Stimulated activated memory B cell treated with anti-CD40 and anti-IgM and Interleukin-4, amounts not matched to agents 10 μg/mL and 1 μg/mL and 100 μg/mL, for 72 hours (primary cell): ENCODE measurements around the gene SAE1.
A peak's percentile ranks its signal among the peaks of the same experiment; 100 is the strongest.
"Not testable (repeated sequence)": the region's sequence is repeated elsewhere in the genome, so short reads cannot be mapped to it uniquely, and the experiment has no call there.

Experiments used
- ATAC-seq: fragments of 150-1000 bp; cut with Tn5 transposase; 2 replicates; pipeline ENCODE4 v1.10.0; 2021
- H3K27ac Mint-ChIP-seq: one replicate; pipeline ENCODE4 v1.8.0; 2022; ENCODE audit warnings: mild to moderate bottlenecking, mixed read lengths
- H3K27me3 Mint-ChIP-seq: one replicate; pipeline ENCODE4 v1.8.0; 2022; ENCODE audit warnings: mixed read lengths
- H3K36me3 Mint-ChIP-seq: one replicate; pipeline ENCODE4 v1.8.0; 2022; ENCODE audit warnings: mixed read lengths
- H3K4me1 Mint-ChIP-seq: one replicate; pipeline ENCODE4 v1.8.0; 2022; ENCODE audit warnings: mixed read lengths
- H3K4me3 Mint-ChIP-seq: one replicate; pipeline ENCODE4 v1.8.0; 2022; ENCODE audit warnings: mild to moderate bottlenecking, moderate library complexity, mixed read lengths
- H3K9me3 Mint-ChIP-seq: one replicate; pipeline ENCODE4 v1.8.0; 2022; ENCODE audit warnings: mixed read lengths

Gene SAE1

GRCh38 chr19:47099576-47100050 is 31.0 kb upstream of the SAE1 start:
- Mint-ChIP-seq H3K36me3 (peaks cover 16% of the 10 kb centered on the region), H3K4me3 (no peak overlapping the region), H3K27ac (no peak overlapping the region), H3K27me3 (no peaks in the 10 kb centered on the region), H3K4me1 (peaks cover 55% of the 10 kb centered on the region), H3K9me3 (no peaks in the 10 kb centered on the region)
- no peak for ATAC-seq

- no peaks in the 10 kb centered on the region for H3K27me3 Mint-ChIP-seq
- H3K36me3 Mint-ChIP-seq, result peaks cover 16% of the 10 kb centered on the region
- no peak overlapping the region for H3K4me3 Mint-ChIP-seq
- ATAC-seq, result no peak
- peaks cover 49% of the 10 kb centered on the region for H3K4me1 Mint-ChIP-seq
- H3K9me3 Mint-ChIP-seq, result no peaks in the 10 kb centered on the region
- no peak overlapping the region for H3K27ac Mint-ChIP-seq
These were observed 30.3 kb upstream of the SAE1 start for GRCh38 chr19:47100290-47100689.

GRCh38 chr19:47101116-47101515 is 29.5 kb upstream of the SAE1 start:
- Mint-ChIP-seq H3K36me3 (peaks cover 23% of the 10 kb centered on the region), H3K4me1 (peaks cover 49% of the 10 kb centered on the region)
- not testable (repeated sequence) for ATAC-seq, H3K27ac Mint-ChIP-seq, H3K27me3 Mint-ChIP-seq, H3K9me3 Mint-ChIP-seq, H3K4me3 Mint-ChIP-seq

GRCh38 chr19:47102346-47103060 is 28.1 kb upstream of the SAE1 start:
- H3K4me3 Mint-ChIP-seq, result no peak overlapping the region
- H3K9me3 Mint-ChIP-seq, result no peaks in the 10 kb centered on the region
- no peak overlapping the region for H3K27ac Mint-ChIP-seq
- H3K27me3 Mint-ChIP-seq, result no peaks in the 10 kb centered on the region
- ATAC-seq, result no peak
- H3K36me3 Mint-ChIP-seq, result peaks cover 19% of the 10 kb centered on the region
- peaks cover 51% of the 10 kb centered on the region for H3K4me1 Mint-ChIP-seq

GRCh38 chr19:47104680-47105079 is 26.0 kb upstream of the SAE1 start:
- H3K27me3 Mint-ChIP-seq, result no peaks in the 10 kb centered on the region
- peaks cover 60% of the 10 kb centered on the region for H3K4me1 Mint-ChIP-seq
- H3K27ac Mint-ChIP-seq, result no peak overlapping the region
- H3K36me3 Mint-ChIP-seq, result peaks cover 30% of the 10 kb centered on the region
- no peak overlapping the region for H3K4me3 Mint-ChIP-seq
- no peak for ATAC-seq
- H3K9me3 Mint-ChIP-seq, result no peaks in the 10 kb centered on the region

GRCh38 chr19:47105874-47106273 is 24.8 kb upstream of the SAE1 start:
- Mint-ChIP-seq H3K36me3 (peaks cover 37% of the 10 kb centered on the region), H3K4me3 (no peak overlapping the region), H3K27me3 (no peaks in the 10 kb centered on the region), H3K9me3 (no peaks in the 10 kb centered on the region), H3K27ac (peak overlapping the region; percentile 98), H3K4me1 (peaks cover 63% of the 10 kb centered on the region)
- ATAC-seq, result no peak

- Mint-ChIP-seq H3K4me1 (peaks cover 63% of the 10 kb centered on the region), H3K27me3 (no peaks in the 10 kb centered on the region), H3K4me3 (no peak overlapping the region), H3K36me3 (peaks cover 44% of the 10 kb centered on the region), H3K27ac (peak overlapping the region; percentile 98), H3K9me3 (no peaks in the 10 kb centered on the region)
- ATAC-seq, result no peak
These were observed 23.8 kb upstream of the SAE1 start for GRCh38 chr19:47106821-47107201.

- peaks cover 44% of the 10 kb centered on the region for H3K36me3 Mint-ChIP-seq
- peaks cover 60% of the 10 kb centered on the region for H3K4me1 Mint-ChIP-seq
- H3K9me3 Mint-ChIP-seq, result no peaks in the 10 kb centered on the region
- H3K4me3 Mint-ChIP-seq, result peak overlapping the region; percentile 2
- ATAC-seq, result no peak
- H3K27ac Mint-ChIP-seq, result peak overlapping the region; percentile 98
- no peaks in the 10 kb centered on the region for H3K27me3 Mint-ChIP-seq
These were observed 23.3 kb upstream of the SAE1 start for GRCh38 chr19:47107202-47107952.

GRCh38 chr19:47107953-47108746 is 22.5 kb upstream of the SAE1 start:
- Mint-ChIP-seq H3K36me3 (peaks cover 44% of the 10 kb centered on the region), H3K4me3 (peak overlapping the region; percentile 2), H3K27me3 (no peaks in the 10 kb centered on the region), H3K27ac (peak overlapping the region; percentile 98), H3K9me3 (no peaks in the 10 kb centered on the region), H3K4me1 (peaks cover 53% of the 10 kb centered on the region)
- ATAC-seq, result no peak

GRCh38 chr19:47109177-47109540 is 21.5 kb upstream of the SAE1 start:
- Mint-ChIP-seq H3K36me3 (peaks cover 44% of the 10 kb centered on the region), H3K27me3 (no peaks in the 10 kb centered on the region), H3K4me1 (peaks cover 56% of the 10 kb centered on the region), H3K9me3 (no peaks in the 10 kb centered on the region), H3K27ac (peak overlapping the region; percentile 98), H3K4me3 (peak overlapping the region; percentile 95)
- ATAC-seq, result no peak

GRCh38 chr19:47109541-47110375 is 20.9 kb upstream of the SAE1 start:
- Mint-ChIP-seq H3K27ac (peak overlapping the region; percentile 98), H3K27me3 (no peaks in the 10 kb centered on the region), H3K9me3 (no peaks in the 10 kb centered on the region), H3K36me3 (peaks cover 44% of the 10 kb centered on the region), H3K4me3 (peak overlapping the region; percentile 95), H3K4me1 (peaks cover 58% of the 10 kb centered on the region)
- ATAC-seq, result no peak

GRCh38 chr19:47110521-47111005 is 20.1 kb upstream of the SAE1 start:
- H3K9me3 Mint-ChIP-seq, result no peaks in the 10 kb centered on the region
- H3K36me3 Mint-ChIP-seq, result peaks cover 40% of the 10 kb centered on the region
- no peaks in the 10 kb centered on the region for H3K27me3 Mint-ChIP-seq
- H3K4me3 Mint-ChIP-seq, result peak overlapping the region; percentile 95
- H3K27ac Mint-ChIP-seq, result peak overlapping the region; percentile 98
- H3K4me1 Mint-ChIP-seq, result peaks cover 54% of the 10 kb centered on the region
- ATAC-seq, result no peak

- Mint-ChIP-seq H3K4me3 (peak overlapping the region; percentile 95), H3K4me1 (peaks cover 48% of the 10 kb centered on the region), H3K9me3 (no peaks in the 10 kb centered on the region), H3K36me3 (peaks cover 36% of the 10 kb centered on the region), H3K27me3 (no peaks in the 10 kb centered on the region), H3K27ac (peak overlapping the region; percentile 98)
- ATAC-seq, result no peak
These were observed 19.5 kb upstream of the SAE1 start for GRCh38 chr19:47111006-47111621.

- Mint-ChIP-seq H3K36me3 (peaks cover 36% of the 10 kb centered on the region), H3K27ac (peak overlapping the region; percentile 98), H3K4me1 (peaks cover 44% of the 10 kb centered on the region)
These were observed 18.9 kb upstream of the SAE1 start for GRCh38 chr19:47111682-47112165.

More at GRCh38 chr19:47111682-47112165, 18.9 kb upstream of the SAE1 start:
- peak overlapping the region; percentile 95 for H3K4me3 Mint-ChIP-seq
- H3K27me3 Mint-ChIP-seq, result no peaks in the 10 kb centered on the region
- no peaks in the 10 kb centered on the region for H3K9me3 Mint-ChIP-seq
- no peak for ATAC-seq
